AML-193 (cell line): Measurements from ENCODE around the gene GPHN.
"Not testable (repeated sequence)": the region's sequence is repeated elsewhere in the genome, so short reads cannot be mapped to it uniquely, and the experiment has no call there.

Experiments used
- DNase-seq, 2 experiments: peaks; one replicate each; lab custom pipeline; 2025; lab: John Stamatoyannopoulos, UW

GPHN gene

DNA sequence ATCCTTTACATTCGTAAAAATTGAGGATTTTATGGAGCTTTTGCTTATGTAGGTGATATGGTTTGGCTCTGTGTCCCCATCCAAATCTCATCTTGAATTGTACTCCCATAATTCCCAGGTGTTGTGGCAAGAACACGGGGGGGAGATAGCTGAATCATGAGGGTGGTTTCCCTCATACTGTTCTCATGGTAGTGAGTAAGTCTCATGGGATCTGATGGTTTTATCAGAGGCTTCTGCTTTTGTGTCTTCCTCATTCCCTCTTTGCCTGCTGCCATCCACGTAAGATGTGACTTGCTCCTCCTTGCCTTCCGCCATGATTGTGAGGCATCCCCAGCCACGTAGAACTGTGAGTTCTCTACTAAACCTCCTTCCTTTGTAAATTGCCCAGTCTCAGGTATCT is 5.1 kb upstream of the GPHN start:
- DNase-seq, result not testable (repeated sequence)

- no peak for DNase-seq
Observed at GRCh38 chr14:66503532-66503931, 4.4 kb upstream of the GPHN start.

DNA sequence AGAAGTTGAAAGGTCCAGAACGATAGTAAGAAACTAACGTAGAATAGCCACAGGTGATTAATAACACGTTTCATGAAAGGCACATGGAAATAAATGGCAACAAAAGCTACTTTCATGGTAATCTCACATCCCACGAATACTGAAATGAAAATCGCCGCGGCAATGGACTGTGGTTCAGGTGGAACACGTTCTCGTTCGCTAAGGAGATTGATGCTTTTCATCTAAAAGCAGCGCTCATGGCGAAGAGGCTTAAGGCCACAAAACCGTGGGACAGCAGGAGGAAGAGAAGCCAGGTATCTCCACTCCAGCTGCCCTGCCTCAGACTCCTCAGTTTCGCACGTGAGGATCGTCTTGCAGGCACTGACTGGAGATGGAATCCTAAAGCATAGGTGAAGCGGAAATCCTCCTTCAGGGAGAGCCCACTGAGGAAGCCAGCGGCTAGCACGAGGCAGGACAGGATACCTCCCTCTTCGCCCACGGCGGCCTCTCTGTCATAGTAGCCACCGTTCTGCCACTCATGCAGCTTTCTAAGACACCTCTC is 696 bp upstream of the GPHN start:
- no peak for DNase-seq

- DNase-seq, result no peak
Observed at GRCh38 chr14:66508547-66508845, 549 bp downstream of the GPHN start.

- no peak for DNase-seq
Observed at GRCh38 chr14:66508846-66509621, 1.1 kb downstream of the GPHN start.

DNA sequence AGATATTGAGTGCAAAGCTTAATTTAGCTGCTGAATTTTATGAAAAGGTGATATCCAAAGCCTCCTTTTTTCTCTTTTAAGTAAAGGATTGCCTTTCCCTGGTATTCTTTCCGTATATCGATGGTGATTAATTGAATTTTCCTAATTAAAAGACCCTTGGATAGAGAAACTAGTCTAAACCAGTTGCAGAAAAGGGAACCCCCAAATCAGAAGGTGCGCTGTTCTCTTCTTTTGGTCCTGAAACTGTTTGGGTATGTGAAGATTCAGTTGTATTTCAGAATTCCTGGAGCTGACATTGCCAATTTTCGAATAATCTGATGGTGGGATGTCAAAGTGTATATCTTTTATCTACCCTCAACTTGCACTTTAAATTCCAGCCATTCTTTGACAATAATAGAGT is 1.9 kb downstream of the GPHN start:
- no peak for DNase-seq

- DNase-seq, result no peak
Observed at GRCh38 chr14:66511849-66512248, 3.9 kb downstream of the GPHN start.

GRCh38 chr14:66514213-66514612 is 6.3 kb downstream of the GPHN start:
- DNase-seq, result peak; percentile 83 to 86

- no peak for DNase-seq
Observed at GRCh38 chr14:66530526-66530925, 22.6 kb downstream of the GPHN start.

DNA sequence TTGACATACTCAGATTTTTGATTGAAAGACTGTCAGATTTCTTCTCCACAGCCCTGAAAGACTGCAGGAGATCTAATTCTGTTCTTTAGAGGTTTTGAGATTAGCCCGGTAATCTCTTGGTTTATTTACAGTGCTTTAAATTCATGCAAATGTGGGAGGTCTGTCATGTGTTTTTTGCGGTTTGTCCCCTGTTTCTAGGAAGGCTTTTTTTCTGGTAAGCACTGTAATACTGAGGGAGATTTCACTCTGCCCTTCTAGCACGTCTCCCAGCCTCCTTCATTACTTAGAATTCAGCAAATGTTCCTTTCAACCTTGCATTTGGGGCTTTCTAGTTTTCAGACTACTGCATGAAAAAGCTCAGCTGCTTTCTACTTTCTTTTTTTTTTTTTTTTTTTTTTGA is 31.1 kb downstream of the GPHN start:
- no peak for DNase-seq

DNA sequence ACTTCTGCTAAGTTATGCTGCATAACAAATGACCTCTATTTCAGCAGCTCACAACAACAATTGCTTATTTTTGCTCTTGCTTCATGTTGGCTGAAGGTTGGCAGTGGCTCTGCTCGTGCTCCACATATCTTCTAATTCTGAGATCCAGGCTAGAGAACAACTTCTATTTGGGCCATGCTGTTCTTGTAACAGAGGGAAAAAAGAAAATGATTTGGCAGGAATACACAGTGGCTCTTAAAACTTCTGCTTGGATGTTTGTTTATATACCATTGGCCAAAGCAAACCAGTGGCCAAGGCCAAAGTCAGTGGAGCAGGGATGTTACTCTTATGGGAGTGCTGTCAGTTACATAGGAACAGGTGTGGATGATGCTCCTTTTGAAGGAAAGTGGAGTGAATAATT is 32.1 kb downstream of the GPHN start:
- no peak for DNase-seq

GRCh38 chr14:66541627-66542026 is 33.7 kb downstream of the GPHN start:
- DNase-seq, result no peak

- DNase-seq, result no peak
Observed at GRCh38 chr14:66543996-66544395, 36.0 kb downstream of the GPHN start.

DNA sequence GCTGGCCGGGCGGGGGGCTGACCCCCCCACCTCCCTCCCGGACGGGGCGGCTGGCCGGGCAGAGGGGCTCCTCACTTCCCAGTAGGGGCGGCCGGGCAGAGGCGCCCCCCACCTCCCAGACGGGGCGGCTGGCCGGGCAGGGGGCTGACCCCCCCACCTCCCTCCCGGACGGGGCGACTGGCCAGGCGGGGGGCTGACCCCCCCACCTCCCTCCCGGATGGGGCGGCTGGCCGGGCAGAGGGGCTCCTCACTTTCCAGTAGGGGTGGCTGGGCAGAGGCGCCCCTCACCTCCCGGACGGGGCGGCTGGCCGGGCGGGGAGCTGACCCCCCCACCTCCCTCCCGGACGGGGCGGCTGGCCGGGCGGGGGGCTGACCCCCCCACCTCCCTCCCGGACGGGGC is 37.2 kb downstream of the GPHN start:
- not testable (repeated sequence) for DNase-seq

- not testable (repeated sequence) for DNase-seq
Observed at GRCh38 chr14:66545751-66546150, 37.8 kb downstream of the GPHN start.

DNA sequence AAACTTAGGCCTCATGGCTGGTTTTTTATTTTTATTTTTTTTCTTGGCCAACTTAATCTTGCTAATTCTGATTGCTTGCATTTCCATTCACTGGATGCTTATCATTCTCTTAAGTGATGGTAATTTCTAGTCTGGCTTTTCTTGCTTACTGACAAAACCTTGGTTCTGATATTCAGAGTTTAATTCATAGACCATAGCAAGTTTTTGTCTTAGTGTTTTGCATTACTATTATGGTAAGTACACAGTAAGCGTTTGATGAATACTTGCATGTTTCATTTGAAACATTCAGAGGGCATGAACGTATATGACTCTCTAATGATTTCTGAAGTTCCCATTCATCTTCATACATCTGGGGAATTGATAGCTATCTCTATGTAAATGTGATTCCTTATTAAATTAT is 55.8 kb downstream of the GPHN start:
- no peak for DNase-seq

GRCh38 chr14:66568220-66568619 is 60.3 kb downstream of the GPHN start:
- DNase-seq, result no peak

GRCh38 chr14:66572826-66573225 is 64.9 kb downstream of the GPHN start:
- no peak for DNase-seq

DNA sequence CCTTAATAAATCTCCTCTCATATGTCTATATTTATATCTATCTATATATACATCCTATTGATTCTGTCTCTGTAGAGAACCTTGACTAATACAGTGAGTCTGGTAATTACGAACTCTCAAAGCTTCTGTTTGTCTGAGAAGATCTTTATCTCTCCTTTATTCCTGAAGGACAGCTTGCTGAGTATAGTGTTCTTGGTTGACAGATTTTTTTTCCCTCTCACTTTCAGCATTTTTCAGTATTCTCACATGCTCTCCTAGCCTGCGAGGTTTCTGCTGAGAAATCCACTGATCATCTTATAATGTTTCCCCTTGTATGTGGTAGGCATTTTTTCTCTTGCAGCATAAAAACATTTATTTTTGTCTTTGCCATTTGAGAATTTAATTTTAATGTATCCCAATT is 67.1 kb downstream of the GPHN start:
- DNase-seq, result no peak

- DNase-seq, result no peak
Observed at GRCh38 chr14:66575939-66576338, 68.0 kb downstream of the GPHN start.

DNA sequence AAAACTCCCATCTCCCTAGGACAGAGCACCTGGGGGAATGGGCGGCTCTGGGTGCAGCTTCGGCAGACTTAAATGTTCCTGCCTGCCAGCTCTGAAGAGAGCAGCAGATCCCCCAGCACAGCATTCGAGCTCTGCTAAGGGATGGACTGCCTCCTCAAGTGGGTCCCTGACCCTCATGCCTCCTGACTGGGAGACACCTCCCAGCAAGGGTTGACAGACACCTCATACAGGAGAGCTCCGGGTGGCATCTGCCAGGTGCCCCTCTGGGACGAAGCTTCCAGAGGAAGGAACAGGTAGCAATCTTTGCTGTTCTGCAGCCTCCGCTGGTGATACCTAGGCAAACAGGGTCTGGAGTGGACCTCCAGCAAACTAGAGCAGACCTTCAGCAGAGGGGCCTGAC is 79.8 kb downstream of the GPHN start:
- DNase-seq, result not testable (repeated sequence)

DNA sequence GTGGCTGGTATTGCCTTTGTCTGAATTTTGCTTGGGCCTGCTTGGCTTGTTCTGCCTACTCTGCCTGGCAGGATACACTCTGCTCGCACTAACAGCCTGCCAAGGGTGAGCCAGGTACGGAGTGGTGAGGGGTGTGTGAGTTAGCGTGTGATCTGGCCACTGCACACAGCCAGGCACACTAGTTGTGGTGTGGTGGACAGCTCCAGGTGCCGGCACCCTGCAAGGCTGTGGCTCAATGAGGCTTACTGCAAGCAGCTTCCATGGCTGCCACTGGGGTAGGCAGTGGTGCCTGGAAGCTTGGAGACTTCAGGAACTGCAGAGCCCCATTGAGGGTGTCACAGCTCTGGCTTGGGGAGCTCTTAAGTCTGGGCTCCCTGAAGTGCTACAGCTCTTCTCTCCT is 87.4 kb downstream of the GPHN start:
- no peak for DNase-seq

- no peak for DNase-seq
Observed at GRCh38 chr14:66596241-66596985, 88.5 kb downstream of the GPHN start.

DNA sequence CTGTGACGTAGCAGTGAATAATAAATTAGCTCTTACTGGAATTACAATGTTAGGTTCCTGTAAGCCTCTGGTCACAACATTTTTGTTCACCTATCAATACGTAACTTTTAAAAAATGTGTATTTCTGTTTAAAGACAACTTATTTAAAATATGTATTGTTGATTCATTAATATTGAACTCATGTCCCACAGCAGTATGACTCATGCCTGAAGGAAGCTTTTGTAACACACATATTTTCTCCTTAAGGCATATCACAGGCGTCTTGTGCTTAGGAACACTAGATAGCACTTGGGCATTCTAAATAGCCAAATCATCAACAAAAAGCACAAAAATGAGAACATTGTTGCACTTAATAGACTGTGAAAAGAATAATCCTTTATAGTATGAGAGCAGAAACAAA is 92.5 kb downstream of the GPHN start:
- DNase-seq, result no peak
